ENCODE measurements around the gene SCUBE3.

The SCUBE3 gene

DNA sequence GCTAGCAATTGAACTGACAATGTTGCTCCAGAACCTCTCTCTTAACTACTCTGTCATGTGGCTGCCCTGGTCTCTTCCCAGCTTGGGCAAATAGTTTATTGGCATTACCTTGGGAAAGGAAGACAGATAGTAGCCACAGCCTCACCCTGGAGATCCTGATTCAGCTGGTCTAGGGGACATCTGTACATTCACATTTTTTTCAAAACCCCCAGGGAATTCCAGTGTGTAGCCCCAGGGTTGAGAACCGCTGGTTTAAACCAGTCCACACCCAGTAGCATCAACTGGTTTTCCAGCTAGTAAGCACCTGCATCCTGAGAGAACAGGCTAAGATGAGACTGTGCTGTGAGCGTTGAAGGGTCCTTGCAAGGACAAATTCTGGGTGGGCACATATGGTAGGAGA, 9.6 kb downstream of the SCUBE3 start:
- intact Hi-C loops (cut with DNase I; ENCODE audit: low total_unique reads): no loop called here
- peaks cover 0 to 64% (median 20%) of the 10 kb centered on the region in 4 donors for H3K4me1 ChIP-seq
- no peaks in the 10 kb centered on the region for H3K27me3 ChIP-seq
- no peak for DNase-seq
- no peaks in the 10 kb centered on the region for H3K9me3 ChIP-seq
- peak overlapping the region in 1 of 2 donors; percentile 9 for H3K27ac ChIP-seq
- peaks cover 0 to 6% (median 4%) of the 10 kb centered on the region in 3 donors for H3K36me3 ChIP-seq
- TF ChIP-seq, protein P1, sequence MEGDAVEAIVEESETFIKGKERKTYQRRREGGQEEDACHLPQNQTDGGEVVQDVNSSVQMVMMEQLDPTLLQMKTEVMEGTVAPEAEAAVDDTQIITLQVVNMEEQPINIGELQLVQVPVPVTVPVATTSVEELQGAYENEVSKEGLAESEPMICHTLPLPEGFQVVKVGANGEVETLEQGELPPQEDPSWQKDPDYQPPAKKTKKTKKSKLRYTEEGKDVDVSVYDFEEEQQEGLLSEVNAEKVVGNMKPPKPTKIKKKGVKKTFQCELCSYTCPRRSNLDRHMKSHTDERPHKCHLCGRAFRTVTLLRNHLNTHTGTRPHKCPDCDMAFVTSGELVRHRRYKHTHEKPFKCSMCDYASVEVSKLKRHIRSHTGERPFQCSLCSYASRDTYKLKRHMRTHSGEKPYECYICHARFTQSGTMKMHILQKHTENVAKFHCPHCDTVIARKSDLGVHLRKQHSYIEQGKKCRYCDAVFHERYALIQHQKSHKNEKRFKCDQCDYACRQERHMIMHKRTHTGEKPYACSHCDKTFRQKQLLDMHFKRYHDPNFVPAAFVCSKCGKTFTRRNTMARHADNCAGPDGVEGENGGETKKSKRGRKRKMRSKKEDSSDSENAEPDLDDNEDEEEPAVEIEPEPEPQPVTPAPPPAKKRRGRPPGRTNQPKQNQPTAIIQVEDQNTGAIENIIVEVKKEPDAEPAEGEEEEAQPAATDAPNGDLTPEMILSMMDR (IDR thresholded peaks at IDR 0.05): no peak
- H3K4me3 ChIP-seq: no peak overlapping the region

DNA sequence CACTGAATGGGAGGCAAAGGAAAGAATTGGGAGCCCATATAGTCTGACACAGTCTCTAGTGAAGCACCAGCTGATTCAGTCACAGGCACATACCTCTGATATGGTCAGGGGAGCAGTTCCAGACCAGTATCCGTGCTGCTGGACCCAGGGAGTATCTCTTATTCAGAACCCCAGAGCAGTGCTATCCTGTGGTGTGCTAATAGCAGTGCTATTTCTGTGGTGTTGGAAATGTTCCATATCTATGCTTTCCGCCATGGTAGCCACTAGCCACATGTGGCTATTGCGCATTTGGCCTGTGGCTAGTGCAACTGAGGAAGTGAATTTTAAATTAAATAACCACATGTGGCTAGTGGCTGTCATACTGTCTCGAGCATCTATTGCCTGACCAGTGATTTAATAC, 11.0 kb downstream of the SCUBE3 start:
- TF ChIP-seq, protein P1 (IDR thresholded peaks at IDR 0.05): no peak
- no peak for DNase-seq
- Histone ChIP-seq H3K36me3 (peaks cover 0 to 12% (median 11%) of the 10 kb centered on the region in 3 donors), H3K4me1 (peaks cover 0 to 50% (median 10%) of the 10 kb centered on the region in 4 donors), H3K27me3 (no peaks in the 10 kb centered on the region), H3K27ac (peak overlapping the region in 1 of 2 donors; percentile 30), H3K9me3 (no peaks in the 10 kb centered on the region), H3K4me3 (no peak overlapping the region)
- intact Hi-C loops (cut with DNase I; ENCODE audit: low total_unique reads): no loop called here

DNA sequence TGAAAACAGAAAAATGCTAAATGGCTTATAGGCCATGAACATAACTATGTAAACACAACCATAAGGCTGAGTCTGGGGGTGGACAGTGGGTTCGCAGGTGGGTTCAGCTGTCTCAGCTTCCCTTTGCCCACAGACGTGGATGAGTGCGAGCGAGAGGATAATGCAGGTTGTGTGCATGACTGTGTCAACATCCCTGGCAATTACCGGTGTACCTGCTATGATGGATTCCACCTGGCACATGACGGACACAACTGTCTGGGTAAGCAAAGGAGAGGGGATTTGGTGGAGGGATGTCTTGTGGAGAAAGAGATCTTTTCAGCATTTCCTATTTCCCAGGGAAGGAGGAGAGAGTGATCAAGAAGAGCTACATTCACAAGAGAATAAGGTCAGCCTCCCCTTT, 14.7 kb downstream of the SCUBE3 start:
- Histone ChIP-seq H3K4me3 (no peak overlapping the region), H3K9me3 (no peaks in the 10 kb centered on the region), H3K27me3 (no peaks in the 10 kb centered on the region), H3K4me1 (peaks cover 0 to 42% (median 17%) of the 10 kb centered on the region in 4 donors), H3K36me3 (peaks cover 0 to 17% (median 11%) of the 10 kb centered on the region in 3 donors), H3K27ac (peak overlapping the region; percentile 4 to 73)
- TF ChIP-seq, protein P1 (IDR thresholded peaks at IDR 0.05): no peak
- no peak for DNase-seq
- intact Hi-C loops (cut with DNase I; ENCODE audit: low total_unique reads): no loop called here

DNA sequence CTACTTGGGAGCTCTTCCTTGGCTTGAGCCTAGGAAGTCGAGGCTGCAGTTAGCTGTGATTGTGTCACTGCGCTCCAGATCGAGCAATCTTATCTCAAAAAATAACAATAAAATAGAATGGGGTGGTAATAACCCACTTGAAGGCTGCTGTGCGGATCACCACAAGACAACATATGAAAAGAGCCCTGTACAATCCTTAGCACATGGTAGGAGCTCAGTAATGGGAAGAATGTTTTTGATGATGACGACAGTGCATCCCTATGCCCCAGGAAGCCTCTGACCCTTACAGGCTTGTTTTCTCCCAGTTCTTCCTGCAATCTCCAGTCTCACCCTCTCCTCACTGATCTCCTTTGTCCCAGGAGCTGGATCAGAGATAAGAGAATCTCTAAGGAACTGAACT, 15.5 kb downstream of the SCUBE3 start:
- peaks cover 0 to 21% (median 11%) of the 10 kb centered on the region in 3 donors for H3K36me3 ChIP-seq
- no peaks in the 10 kb centered on the region for H3K27me3 ChIP-seq
- H3K4me3 ChIP-seq: no peak overlapping the region
- peak overlapping the region; percentile 73 to 80 for H3K27ac ChIP-seq
- TF ChIP-seq, protein P1 (IDR thresholded peaks at IDR 0.05): no peak
- peaks cover 0 to 34% (median 15%) of the 10 kb centered on the region in 4 donors for H3K4me1 ChIP-seq
- no peak for DNase-seq
- intact Hi-C loops (cut with DNase I; ENCODE audit: low total_unique reads): no loop called here
- no peaks in the 10 kb centered on the region for H3K9me3 ChIP-seq

DNA sequence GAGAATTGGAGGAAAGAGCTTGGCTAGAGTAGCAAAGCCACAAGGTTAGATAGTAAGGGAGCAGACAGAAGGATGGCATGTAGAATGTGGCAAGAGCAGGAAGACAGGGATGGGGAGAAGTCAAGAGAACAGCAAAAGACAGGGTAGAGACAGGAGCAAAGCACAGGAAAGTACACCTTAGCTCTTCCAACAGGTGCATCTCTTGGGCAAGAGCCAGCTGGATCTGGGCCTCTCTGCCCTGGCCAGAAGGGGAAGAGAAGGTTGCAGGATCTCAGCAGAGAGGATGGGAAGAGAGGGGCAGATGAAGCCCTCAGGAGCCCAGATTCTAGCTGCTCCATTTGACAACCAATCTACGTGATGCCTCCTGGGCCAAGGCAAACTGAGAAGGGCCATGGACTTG, 16.7 kb downstream of the SCUBE3 start:
- no peaks in the 10 kb centered on the region for H3K27me3 ChIP-seq
- peaks cover 11 to 33% (median 21%) of the 10 kb centered on the region in 3 donors for H3K36me3 ChIP-seq
- DNase-seq: no peak
- H3K4me3 ChIP-seq: no peak overlapping the region
- no peaks in the 10 kb centered on the region for H3K9me3 ChIP-seq
- intact Hi-C loops (cut with DNase I; ENCODE audit: low total_unique reads): no loop called here
- TF ChIP-seq, protein P1 (IDR thresholded peaks at IDR 0.05): no peak
- H3K27ac ChIP-seq: peak overlapping the region; percentile 73 to 80
- peaks cover 0 to 29% (median 15%) of the 10 kb centered on the region in 4 donors for H3K4me1 ChIP-seq

DNA sequence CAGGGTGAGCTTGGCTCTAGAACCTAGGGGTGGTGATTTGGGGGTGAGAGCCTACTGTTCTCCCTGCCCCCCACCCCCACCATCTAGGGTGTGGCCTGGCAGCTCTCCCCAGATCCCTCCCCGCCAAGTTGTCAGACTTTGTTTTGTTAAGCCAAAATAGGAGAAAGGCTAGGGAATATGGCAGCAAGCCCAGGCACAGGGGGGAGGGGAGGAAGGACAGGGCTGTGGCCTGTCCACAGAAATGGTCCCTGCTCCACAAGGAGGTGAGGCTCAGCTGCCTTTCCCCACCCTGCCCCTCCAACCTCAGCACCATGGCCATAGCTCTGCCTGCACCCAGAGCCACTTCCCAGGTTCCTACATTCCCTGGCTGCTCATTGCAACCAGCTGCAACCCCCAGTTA, 17.2 kb downstream of the SCUBE3 start:
- no peaks in the 10 kb centered on the region for H3K27me3 ChIP-seq
- peak overlapping the region; percentile 73 to 80 for H3K27ac ChIP-seq
- DNase-seq: peak; percentile 51 to 94
- no peak overlapping the region for H3K4me3 ChIP-seq
- TF ChIP-seq, protein P1 (IDR thresholded peaks at IDR 0.05): no peak
- peaks cover 0 to 29% (median 15%) of the 10 kb centered on the region in 4 donors for H3K4me1 ChIP-seq
- peaks cover 15 to 38% (median 25%) of the 10 kb centered on the region in 3 donors for H3K36me3 ChIP-seq
- intact Hi-C loops (cut with DNase I; ENCODE audit: low total_unique reads): no loop called here
- H3K9me3 ChIP-seq: no peaks in the 10 kb centered on the region

Measured in tibial artery (tissue), 4 donors.